ENCODE results near the gene CLP1.

DNA sequence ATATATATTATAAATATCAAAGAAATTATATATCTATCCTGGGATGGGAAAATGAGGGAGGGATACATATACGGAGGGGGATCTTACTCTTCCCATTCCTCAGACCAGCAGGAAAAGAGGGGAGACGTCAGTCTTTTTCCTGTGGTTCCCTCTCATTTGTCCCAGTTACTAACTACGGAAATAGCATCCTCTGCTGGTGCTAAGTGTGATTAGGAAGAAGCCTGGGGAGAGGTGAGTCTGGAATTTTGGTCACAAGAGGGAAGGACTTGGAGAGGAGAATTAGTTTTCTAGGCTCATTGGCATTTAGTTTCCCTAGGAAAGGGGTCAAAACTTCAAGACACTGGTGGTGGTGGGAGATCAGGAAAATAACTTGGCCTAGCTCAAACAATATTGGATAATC, 42.9 kb downstream of the CLP1 start:
- TF ChIP-seq CTCF (conservative IDR thresholded peaks at IDR 0.05) (no peak), EZH2 (IDR thresholded peaks at IDR 0.05; ENCODE audit: low read depth) (no peak)
